ELF-1 (cell line): ENCODE results near the gene CD6.
"Not testable (repeated sequence)": the region's sequence is repeated elsewhere in the genome, so short reads cannot be mapped to it uniquely, and the experiment has no call there.

ENCODE experiments used
- DNase-seq: peaks from one replicate; pipeline ENCODE4 v3.0.0-alpha.2; 2016; ENCODE audit warnings: low read depth, low spot score

The CD6 gene

GRCh38 chr11:60951904-60952741 is 19.4 kb upstream of the CD6 start, which contains the start of gene SLC15A3:
Gene SLC15A3, minus strand, starts transcription at chr11:60952176. Its CDS starts 625 bp downstream, at chr11:60951551.
- DNase-seq = peak; percentile 18

- DNase-seq = peak; percentile 18
These were observed 18.7 kb upstream of the CD6 start for GRCh38 chr11:60952742-60953170.

GRCh38 chr11:60953781-60954180 is 17.7 kb upstream of the CD6 start:
- DNase-seq = no peak

GRCh38 chr11:60954421-60954820 is 17.1 kb upstream of the CD6 start:
- no peak for DNase-seq

- DNase-seq = no peak
These were observed 15.9 kb upstream of the CD6 start for GRCh38 chr11:60955571-60955970.

GRCh38 chr11:60957188-60957587 is 14.3 kb upstream of the CD6 start:
- DNase-seq = no peak

GRCh38 chr11:60959431-60959830 is 12.0 kb upstream of the CD6 start:
- no peak for DNase-seq

GRCh38 chr11:60960405-60960804 is 11.1 kb upstream of the CD6 start:
- peak; percentile 62 for DNase-seq

- DNase-seq = no peak
These were observed 6.7 kb upstream of the CD6 start for GRCh38 chr11:60964801-60965200.

GRCh38 chr11:60966890-60967289 is 4.6 kb upstream of the CD6 start:
- DNase-seq = no peak

GRCh38 chr11:60968223-60968622 is 3.3 kb upstream of the CD6 start:
- no peak for DNase-seq

GRCh38 chr11:60970369-60970774 is 1.1 kb upstream of the CD6 start:
- DNase-seq = peak; percentile 61

GRCh38 chr11:60970890-60971289 is 590 bp upstream of the CD6 start:
- DNase-seq = no peak

GRCh38 chr11:60972182-60973030 is 926 bp downstream of the CD6 start:
- no peak for DNase-seq

GRCh38 chr11:60973699-60974098 is 2.2 kb downstream of the CD6 start:
- no peak for DNase-seq

- DNase-seq = not testable (repeated sequence)
These were observed 2.8 kb downstream of the CD6 start for GRCh38 chr11:60974316-60974715.

GRCh38 chr11:60974726-60975125 is 3.2 kb downstream of the CD6 start:
- no peak for DNase-seq

GRCh38 chr11:60977224-60977623 is 5.7 kb downstream of the CD6 start:
- no peak for DNase-seq

- DNase-seq = no peak
These were observed 6.4 kb downstream of the CD6 start for GRCh38 chr11:60977836-60978235.

GRCh38 chr11:60978546-60979380 is 7.3 kb downstream of the CD6 start:
- no peak for DNase-seq

GRCh38 chr11:60981515-60981914 is 10.0 kb downstream of the CD6 start:
- no peak for DNase-seq

- DNase-seq = no peak
These were observed 10.7 kb downstream of the CD6 start for GRCh38 chr11:60982184-60982583.
